HG03196 (cell line): ENCODE data around the gene P2RX7.

Experiments
- ATAC-seq: cut with Tn5 transposase; IDR thresholded peaks from one replicate; pipeline ENCODE4 v1.9.1; 2021; ENCODE audit not compliant: unreplicated experiment

Gene P2RX7

GRCh38 chr12:121132601-121133481 is at the start of gene P2RX7:
P2RX7 (plus strand) TSS chr12:121132876; CDS start chr12:121132971, 95 bp downstream.
- ATAC-seq = no peak

GRCh38 chr12:121084229-121084628 is 48.4 kb upstream of the P2RX7 start:
- no peak for ATAC-seq

GRCh38 chr12:121085069-121085468 is 47.6 kb upstream of the P2RX7 start:
- no peak for ATAC-seq

GRCh38 chr12:121085506-121086353 is 46.9 kb upstream of the P2RX7 start:
- ATAC-seq = no peak

- ATAC-seq = no peak
Observed at GRCh38 chr12:121086781-121087295, 45.8 kb upstream of the P2RX7 start.

- no peak for ATAC-seq
Observed at GRCh38 chr12:121087467-121088194, 45.0 kb upstream of the P2RX7 start.

DNA sequence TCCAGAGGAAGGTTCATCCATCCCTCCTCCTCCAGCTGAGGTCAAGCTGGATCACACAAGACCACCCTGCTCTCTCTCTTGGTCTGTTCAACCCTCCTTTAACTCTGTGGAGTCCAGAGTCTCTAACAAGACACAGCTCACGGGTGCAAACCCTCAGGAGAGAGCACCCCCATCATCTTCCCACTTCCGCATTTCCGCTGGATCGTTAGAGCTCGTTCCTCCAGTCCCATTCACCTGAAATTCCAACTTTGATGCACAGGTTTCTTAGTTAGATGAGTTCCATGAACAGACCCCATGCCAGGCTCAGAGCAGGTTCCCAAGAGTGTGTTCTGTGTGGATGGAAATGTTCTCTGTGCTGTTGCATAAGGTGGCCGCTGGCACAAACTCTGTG is 44.5 kb upstream of the P2RX7 start:
- ATAC-seq = no peak

DNA sequence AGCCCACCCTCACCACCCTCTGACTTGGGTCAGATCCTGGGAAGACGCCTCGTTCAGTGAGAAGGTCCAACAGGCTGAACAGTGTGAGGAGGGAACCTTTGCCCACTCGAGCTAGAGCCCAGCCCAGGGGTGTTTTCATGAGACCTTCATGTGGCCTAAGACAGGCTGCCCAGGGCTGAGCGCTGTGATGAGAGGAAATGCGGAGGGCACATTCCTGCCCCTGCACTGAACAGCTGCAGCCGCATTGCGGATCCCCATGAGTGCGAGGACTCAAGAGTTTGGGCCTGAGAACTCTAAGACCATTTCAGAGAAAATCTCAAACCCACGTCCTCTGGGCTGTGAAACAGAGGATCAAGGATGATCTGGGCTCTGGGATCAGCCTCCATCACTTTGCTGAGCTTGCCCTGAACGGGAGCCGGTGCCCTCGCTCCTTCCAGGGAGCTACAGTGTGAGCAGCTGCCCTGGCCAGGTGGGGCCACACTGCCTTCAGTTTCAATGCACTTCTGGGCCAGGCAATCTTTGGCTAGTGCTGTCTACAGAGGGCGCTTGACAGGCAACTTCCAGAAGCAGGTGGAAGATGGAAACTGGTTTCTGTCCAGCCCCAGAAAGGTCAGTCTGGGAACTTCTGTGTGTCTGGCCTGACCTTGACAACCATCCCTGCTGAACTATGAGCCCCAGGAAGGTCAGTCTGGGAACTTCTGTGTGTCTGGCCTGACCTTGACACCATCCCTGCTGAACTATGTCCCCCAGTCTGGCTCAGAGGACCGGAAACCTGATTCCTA is 43.5 kb upstream of the P2RX7 start:
- ATAC-seq = no peak

DNA sequence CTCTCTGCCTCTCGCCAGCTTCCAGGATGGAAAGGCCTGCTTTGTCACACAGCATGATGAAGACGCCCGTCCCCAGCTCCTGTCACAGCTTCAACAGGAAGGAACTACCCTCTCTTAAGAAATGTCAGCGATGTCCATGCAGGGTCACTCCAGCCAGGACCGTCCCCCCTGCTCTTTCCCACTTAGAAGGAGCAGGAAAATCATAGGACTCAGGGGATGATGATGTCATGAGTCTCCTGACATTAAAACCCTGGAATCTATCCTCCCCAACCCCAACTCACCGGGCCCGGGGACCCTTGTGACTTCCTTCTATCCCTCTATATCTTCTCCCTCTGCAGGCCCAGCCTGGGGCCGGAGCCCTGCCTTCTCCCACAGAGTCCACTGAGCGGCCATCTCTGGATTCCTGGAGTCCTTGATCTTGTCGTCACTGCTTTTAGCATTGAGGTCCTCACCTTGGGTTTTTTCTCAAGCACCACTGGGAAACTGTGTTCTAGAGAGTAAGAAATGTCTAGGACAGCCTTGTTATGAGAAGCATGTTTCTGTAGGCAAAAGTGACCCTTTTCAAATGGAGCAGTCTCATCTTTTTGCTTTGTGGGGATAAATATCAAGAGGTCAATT is 42.8 kb upstream of the P2RX7 start:
- ATAC-seq = no peak

- ATAC-seq = no peak
Observed at GRCh38 chr12:121090586-121091514, 41.8 kb upstream of the P2RX7 start.

- ATAC-seq = no peak
Observed at GRCh38 chr12:121092034-121092433, 40.6 kb upstream of the P2RX7 start.

- ATAC-seq = no peak
Observed at GRCh38 chr12:121093487-121093891, 39.2 kb upstream of the P2RX7 start.

DNA sequence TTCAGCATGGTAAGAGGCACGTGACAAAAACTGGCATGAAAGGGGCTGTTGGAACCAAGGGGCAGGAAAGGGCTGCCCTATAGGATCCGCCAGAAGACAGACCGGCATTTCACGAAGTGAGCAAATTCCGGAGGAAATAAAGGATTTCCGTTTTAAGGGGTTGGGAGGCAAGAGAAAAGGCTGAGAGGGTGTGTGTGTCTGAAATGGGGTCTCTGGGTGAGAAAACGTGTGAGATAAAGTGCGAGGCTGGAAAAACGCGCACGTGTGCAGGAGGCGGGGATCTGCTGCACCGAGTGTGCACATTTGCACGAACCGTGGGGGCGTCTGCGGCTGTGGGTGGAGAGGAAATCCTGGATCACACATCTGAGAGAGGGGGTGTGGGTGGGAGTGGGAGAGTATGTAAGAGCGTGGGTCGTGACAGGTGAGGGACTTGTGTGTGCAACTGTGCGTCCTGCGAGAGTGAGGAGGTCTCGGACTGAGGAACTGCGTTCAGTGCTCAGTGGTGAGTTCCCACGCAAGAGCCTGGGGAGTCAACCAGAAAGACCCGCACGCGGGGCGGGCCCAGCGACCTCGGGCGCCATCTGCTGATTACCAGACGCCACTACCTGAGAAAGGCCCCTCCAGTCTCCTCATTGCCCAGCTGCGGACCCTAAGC is 37.0 kb upstream of the P2RX7 start:
- ATAC-seq = no peak

GRCh38 chr12:121096199-121096798 is 36.4 kb upstream of the P2RX7 start:
- no peak for ATAC-seq

GRCh38 chr12:121099779-121100178 is 32.9 kb upstream of the P2RX7 start:
- no peak for ATAC-seq

GRCh38 chr12:121102307-121102706 is 30.4 kb upstream of the P2RX7 start:
- ATAC-seq = no peak

- no peak for ATAC-seq
Observed at GRCh38 chr12:121107681-121108080, 25.0 kb upstream of the P2RX7 start.

GRCh38 chr12:121108492-121108891 is 24.2 kb upstream of the P2RX7 start:
- no peak for ATAC-seq
